22Rv1 (cell line): ENCODE data around the gene FAM229A.
A peak's percentile ranks its signal among the peaks of the same experiment; 100 is the strongest.

Experiments used
- ZFX ChIP-seq: fragments of 450-650 bp; IDR thresholded peaks from 2 replicates; pipeline ENCODE4 v1.6.1; 2017; ENCODE audit warnings: antibody characterized with exemption, borderline replicate concordance
- TF ChIP-seq, protein P1 (sequence below): fragments of 450-650 bp; IDR thresholded peaks from 2 replicates; pipeline ENCODE4 v1.5.1; 2017; ENCODE audit warnings: mild to moderate bottlenecking

DNA sequence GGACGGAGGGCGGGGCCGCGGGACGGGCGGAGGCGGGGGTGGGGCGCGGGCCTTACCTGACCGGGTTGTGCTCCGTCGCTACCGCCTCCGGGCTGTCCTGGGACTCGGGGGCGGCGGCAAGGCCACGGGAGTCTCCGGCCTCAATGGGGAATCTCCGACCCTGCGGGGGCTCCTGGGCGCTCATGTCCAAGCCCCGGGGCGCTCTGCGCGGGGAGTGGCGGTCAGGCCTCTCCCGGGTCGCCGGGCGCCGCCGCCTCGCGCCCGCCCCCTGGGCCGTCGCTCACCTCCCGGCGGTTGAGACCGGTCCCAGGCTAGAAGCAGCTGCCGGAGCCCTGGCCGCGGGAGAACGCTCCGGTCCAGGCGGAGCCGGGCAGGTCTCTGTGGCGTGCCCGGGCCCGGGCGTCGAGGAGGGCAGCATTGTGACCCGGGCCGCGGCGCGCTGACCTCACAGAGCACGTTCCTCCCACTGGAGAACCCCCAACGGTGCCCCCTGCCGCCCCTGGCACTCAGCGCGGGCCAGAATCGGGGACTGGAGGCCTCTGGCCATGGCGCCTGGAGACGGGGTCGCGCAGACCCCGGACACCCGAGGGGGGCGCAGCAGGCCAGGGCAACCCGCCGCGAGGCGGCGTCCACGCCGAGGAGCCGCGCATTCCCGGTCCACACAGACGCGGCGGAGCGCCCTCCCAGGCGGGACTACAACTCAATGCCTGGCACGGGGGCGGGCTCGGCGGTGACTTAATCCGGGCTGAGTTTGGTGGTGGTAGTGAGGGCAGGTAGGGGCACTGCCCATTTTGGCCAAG, 411 bp downstream of the FAM229A start:
- TF ChIP-seq, protein P1, sequence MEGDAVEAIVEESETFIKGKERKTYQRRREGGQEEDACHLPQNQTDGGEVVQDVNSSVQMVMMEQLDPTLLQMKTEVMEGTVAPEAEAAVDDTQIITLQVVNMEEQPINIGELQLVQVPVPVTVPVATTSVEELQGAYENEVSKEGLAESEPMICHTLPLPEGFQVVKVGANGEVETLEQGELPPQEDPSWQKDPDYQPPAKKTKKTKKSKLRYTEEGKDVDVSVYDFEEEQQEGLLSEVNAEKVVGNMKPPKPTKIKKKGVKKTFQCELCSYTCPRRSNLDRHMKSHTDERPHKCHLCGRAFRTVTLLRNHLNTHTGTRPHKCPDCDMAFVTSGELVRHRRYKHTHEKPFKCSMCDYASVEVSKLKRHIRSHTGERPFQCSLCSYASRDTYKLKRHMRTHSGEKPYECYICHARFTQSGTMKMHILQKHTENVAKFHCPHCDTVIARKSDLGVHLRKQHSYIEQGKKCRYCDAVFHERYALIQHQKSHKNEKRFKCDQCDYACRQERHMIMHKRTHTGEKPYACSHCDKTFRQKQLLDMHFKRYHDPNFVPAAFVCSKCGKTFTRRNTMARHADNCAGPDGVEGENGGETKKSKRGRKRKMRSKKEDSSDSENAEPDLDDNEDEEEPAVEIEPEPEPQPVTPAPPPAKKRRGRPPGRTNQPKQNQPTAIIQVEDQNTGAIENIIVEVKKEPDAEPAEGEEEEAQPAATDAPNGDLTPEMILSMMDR = peak; percentile 81
- TF ChIP-seq ZFX = no peak
